MM.1S (cell line): ENCODE results near the gene FOXRED2.

Source experiments
- EZH2 ChIP-seq: fragments of 300-600 bp; sonication (generic); optimal IDR thresholded peaks from 2 replicates; pipeline ENCODE3; 2017; ENCODE audit warnings: low read depth, mild to moderate bottlenecking, antibody characterized with exemption, low read length, mixed read lengths
- TF ChIP-seq, protein P1 (sequence below): fragments of 300-600 bp; sonication (generic); IDR thresholded peaks from 2 replicates; pipeline ENCODE4 v1.5.1; 2016; ENCODE audit warnings: antibody characterized with exemption, low read length, mixed read lengths

GRCh38 chr22:36475341-36475740 lies 31.5 kb downstream of the FOXRED2 start:
- TF ChIP-seq, protein P1, sequence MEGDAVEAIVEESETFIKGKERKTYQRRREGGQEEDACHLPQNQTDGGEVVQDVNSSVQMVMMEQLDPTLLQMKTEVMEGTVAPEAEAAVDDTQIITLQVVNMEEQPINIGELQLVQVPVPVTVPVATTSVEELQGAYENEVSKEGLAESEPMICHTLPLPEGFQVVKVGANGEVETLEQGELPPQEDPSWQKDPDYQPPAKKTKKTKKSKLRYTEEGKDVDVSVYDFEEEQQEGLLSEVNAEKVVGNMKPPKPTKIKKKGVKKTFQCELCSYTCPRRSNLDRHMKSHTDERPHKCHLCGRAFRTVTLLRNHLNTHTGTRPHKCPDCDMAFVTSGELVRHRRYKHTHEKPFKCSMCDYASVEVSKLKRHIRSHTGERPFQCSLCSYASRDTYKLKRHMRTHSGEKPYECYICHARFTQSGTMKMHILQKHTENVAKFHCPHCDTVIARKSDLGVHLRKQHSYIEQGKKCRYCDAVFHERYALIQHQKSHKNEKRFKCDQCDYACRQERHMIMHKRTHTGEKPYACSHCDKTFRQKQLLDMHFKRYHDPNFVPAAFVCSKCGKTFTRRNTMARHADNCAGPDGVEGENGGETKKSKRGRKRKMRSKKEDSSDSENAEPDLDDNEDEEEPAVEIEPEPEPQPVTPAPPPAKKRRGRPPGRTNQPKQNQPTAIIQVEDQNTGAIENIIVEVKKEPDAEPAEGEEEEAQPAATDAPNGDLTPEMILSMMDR: no peak
- TF ChIP-seq EZH2: no peak
